GM12872 (cell line): ENCODE results near the gene PAK5.

Experiments
- TF ChIP-seq, protein P1 (sequence below): IDR thresholded peaks from 3 replicates; pipeline ENCODE4 v1.5.1; 2011; ENCODE audit warnings: low read depth, mild to moderate bottlenecking, low read length, moderate library complexity; ENCODE audit not compliant: insufficient read depth

PAK5 gene

DNA sequence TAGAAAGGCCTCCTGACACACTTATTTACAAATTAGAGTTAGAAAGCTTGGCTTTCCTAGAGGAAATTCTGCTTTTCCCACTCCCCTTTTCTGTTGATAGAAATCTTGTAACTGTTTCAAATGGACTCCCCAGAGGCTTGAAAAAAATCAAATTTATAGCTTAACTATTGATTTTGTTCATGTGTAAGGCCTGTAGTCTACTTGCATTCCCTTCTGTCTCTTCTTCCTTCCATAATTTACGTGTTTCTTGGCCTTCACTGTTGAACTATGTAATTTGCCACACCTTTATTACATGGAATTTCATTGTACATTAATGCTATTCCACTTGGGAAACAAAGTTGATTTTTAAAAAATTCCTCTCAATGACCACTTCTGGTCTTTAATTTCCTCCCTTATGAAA, 243.1 kb downstream of the PAK5 start:
- TF ChIP-seq, protein P1, sequence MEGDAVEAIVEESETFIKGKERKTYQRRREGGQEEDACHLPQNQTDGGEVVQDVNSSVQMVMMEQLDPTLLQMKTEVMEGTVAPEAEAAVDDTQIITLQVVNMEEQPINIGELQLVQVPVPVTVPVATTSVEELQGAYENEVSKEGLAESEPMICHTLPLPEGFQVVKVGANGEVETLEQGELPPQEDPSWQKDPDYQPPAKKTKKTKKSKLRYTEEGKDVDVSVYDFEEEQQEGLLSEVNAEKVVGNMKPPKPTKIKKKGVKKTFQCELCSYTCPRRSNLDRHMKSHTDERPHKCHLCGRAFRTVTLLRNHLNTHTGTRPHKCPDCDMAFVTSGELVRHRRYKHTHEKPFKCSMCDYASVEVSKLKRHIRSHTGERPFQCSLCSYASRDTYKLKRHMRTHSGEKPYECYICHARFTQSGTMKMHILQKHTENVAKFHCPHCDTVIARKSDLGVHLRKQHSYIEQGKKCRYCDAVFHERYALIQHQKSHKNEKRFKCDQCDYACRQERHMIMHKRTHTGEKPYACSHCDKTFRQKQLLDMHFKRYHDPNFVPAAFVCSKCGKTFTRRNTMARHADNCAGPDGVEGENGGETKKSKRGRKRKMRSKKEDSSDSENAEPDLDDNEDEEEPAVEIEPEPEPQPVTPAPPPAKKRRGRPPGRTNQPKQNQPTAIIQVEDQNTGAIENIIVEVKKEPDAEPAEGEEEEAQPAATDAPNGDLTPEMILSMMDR: no peak

- TF ChIP-seq, protein P1: no peak
Observed at GRCh38 chr20:9594284-9594875, 244.5 kb downstream of the PAK5 start.

DNA sequence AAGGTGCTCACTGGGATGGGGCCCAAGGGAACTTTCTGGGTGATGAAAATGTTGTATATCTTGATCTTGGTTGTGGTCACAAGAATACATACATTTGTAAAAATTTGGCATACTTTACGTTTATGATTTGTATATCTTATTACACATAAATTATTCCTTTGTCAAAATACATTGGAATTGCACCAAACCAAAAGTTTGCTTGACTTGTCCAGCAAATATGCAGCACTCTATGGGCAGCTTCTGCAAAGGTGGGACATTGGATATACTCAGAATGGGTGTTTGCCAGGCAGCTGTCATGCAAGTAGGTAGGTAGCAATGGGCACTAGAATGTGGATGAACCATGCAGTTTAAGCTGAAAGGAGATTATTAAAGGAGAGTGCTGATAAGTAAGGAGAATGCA, 246.5 kb downstream of the PAK5 start:
- TF ChIP-seq, protein P1: no peak

- TF ChIP-seq, protein P1: no peak
Observed at GRCh38 chr20:9591080-9591479, 247.8 kb downstream of the PAK5 start.

DNA sequence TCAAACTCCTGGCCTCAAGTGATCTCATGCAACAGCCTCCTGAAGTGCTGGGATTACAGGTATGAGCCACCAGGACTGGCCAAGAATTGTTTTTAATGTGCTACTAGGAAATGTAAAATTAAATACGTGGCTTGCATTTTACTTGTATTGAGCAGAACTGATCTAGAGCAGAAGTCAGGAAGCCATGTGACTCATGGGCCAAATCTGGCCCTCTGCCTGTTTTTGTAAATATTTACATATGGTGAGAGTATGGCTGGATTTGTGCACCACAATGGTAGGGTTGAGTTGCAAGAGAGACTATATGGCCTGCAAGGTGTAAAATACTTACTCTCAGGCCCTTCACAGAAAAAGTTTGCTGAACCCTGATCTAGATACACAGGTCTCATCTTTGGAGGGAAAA, 248.7 kb downstream of the PAK5 start:
- TF ChIP-seq, protein P1: no peak

- TF ChIP-seq, protein P1: no peak
Observed at GRCh38 chr20:9588706-9589105, 250.2 kb downstream of the PAK5 start.

DNA sequence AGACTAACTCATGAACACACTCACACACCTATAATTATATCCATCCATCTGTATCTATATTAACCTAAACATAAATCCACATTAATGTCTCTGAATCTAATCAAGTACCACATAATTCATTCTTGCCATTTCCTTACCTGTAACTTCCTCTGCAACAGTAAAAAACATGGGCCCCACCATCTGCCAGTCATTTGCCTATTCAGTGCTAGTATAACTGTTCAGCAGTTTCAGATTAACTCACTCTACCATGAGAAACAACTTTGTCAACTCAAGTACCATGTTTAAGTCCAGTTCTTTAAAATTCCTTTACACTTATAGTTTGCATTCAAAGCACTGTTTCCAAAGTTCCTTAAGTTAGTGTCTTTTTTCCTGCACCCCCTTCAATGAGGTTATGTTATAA, 255.7 kb downstream of the PAK5 start:
- TF ChIP-seq, protein P1: no peak
